ENCODE results near the gene CEMP1. TPM values are rescaled to one million over a fixed set of nuclear protein-coding genes. Genes with fewer than 3 reads are reported as not detected.
"Not testable (repeated sequence)": the region's sequence is repeated elsewhere in the genome, so short reads cannot be mapped to it uniquely, and the experiment has no call there.

Gene CEMP1
- not detected in 2 replicates for total RNA-seq (2014; rRNA removed; shearing (Covaris generic))

DNA sequence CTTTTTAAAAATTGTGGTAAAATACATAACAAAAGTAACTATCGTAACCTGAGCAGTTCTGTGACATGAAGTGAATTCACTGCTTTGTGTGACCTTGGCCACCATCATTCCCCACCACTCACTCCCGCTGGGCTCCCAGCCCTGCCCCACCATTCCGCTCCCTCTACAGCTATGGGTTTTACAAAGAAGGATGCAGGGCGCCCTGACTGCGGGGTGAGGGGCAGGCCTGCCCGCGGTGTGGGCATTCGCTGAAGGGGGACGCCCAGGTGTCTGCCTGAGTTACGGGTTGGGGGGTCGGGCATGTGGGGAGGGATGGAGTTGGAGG, at the start of gene CEMP1:
CEMP1 (minus strand) TSS at position 38 of the 325 bp plus-strand sequence. CDS start 335 bp downstream, outside the sequence.
- DNase-seq (ENCODE audit: low read depth): no peak

DNA sequence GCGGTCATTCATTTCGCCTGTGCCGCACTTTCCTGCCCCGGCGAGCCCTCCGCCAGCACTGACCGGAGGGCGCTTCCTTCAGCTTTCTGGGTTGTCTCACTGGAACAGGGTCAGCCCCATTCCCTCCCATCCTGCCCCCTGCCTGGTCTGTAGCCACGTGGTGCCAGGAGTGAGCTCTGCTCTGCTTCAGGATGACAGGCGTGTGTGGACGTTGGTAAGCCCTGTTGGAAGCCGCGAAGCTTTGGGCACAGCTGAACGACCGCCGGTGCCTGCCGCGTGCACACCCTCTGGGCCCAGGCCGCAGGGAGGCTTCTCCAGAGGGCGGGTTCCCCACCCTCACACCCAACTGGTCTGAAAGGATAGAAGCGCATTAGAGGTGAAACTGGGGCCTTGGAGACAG, 49.6 kb upstream of the CEMP1 start:
- not testable (repeated sequence) for DNase-seq (ENCODE audit: low read depth)

- DNase-seq (ENCODE audit: low read depth): not testable (repeated sequence)
Observed at GRCh38 chr16:2580143-2580542, 48.9 kb upstream of the CEMP1 start.

- not testable (repeated sequence) for DNase-seq (ENCODE audit: low read depth)
Observed at GRCh38 chr16:2578905-2579304, 47.7 kb upstream of the CEMP1 start.

DNA sequence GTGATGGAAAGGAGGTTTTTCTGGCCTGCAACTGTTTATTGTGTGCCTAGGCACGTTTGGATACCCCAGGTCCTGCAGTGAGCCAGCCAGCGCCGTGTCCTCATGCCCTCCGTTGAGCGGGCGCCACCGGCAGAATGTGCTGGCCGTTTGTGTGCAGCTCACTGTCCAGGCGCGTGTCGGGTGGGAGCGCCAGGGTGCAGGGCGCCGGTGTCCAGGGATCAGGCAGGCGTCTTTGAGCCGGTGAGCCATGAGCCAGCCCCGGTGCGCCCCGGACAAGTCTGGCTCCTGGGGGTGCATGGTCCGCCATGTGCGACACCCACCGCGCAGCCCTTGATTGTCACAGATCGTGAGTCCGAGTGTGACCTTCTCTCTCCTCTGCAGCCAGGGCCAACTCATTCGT, 45.8 kb upstream of the CEMP1 start:
- DNase-seq (ENCODE audit: low read depth): not testable (repeated sequence)

GRCh38 chr16:2575839-2576238, 44.6 kb upstream of the CEMP1 start:
- DNase-seq (ENCODE audit: low read depth): not testable (repeated sequence)

DNA sequence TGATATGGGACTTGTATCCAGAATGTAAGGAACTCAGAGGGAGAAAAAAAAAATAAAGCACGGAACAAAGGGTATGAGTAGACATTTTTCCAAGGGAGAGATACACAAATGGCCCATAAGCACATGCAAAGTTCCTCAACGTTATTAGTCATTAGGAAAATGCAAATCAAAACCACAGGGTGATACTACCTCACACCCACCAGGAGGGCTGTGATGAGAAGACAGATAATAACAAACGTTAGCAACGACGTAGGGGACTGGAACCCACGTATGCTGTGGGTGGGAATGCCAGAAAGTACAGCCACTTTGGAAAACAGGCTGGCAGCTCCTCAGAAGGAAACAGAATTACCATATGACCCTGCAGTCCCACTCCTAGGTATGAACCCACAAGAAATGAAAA, 41.5 kb upstream of the CEMP1 start:
- DNase-seq (ENCODE audit: low read depth): not testable (repeated sequence)

DNA sequence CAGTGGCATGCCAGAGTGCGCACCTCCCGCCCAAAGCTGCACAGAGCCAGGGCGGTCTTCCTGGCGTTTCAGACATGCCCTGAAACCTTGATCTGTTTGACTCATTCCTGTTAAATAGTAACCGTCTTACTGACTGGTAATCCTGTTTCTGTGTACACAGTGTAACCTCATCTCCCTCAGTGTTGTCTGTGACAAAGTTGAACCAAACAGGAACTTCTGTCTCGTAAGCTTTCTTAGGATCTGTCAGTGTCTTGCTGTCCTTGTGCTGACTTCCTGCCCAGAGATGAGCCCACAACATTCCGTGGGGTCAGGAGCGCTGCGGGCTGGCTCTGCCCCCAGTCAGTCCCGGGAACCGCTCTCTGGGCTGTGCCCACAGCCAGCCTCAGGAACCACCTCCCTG, 37.4 kb upstream of the CEMP1 start:
- not testable (repeated sequence) for DNase-seq (ENCODE audit: low read depth)

- not testable (repeated sequence) for DNase-seq (ENCODE audit: low read depth)
Observed at GRCh38 chr16:2567506-2567905, 36.3 kb upstream of the CEMP1 start.

DNA sequence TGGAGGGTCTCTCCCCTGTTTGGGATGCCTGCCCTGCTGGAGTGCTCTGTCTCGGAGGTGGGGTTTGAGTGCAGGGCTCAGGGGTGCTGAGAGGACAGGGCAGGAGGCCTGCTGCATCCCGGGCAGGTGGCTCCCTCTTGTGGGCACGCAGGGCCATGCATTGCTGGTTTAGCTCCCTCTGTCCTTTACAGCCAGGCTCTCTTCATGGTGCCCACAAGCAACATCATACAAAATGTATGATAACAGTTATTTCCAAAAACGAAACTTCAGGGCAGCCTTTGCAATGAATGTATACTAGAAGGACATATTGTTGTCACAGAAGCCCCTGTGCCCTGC, 29.6 kb upstream of the CEMP1 start:
- not testable (repeated sequence) for DNase-seq (ENCODE audit: low read depth)

- not testable (repeated sequence) for DNase-seq (ENCODE audit: low read depth)
Observed at GRCh38 chr16:2560131-2560797, 29.1 kb upstream of the CEMP1 start.

DNA sequence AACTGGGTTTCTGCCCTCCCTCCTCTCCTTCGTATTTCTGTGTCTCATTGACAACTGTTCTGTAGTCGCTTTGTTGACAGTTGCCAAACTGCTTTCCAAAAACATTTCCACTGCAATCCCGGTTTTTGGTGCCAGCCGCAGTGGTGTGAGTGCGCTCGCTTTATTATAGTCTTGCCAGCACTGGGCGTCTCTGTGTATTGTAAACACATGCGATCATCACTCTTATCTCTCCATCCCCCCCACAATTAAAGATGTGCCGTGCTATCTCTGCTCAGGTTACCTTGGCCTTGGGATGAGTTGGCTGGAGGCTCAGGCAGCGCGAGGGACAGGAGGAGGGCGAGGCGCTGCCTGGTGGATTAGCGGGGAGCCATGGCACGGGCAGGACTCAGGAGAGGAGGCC, 25.9 kb upstream of the CEMP1 start:
- DNase-seq (ENCODE audit: low read depth): not testable (repeated sequence)

DNA sequence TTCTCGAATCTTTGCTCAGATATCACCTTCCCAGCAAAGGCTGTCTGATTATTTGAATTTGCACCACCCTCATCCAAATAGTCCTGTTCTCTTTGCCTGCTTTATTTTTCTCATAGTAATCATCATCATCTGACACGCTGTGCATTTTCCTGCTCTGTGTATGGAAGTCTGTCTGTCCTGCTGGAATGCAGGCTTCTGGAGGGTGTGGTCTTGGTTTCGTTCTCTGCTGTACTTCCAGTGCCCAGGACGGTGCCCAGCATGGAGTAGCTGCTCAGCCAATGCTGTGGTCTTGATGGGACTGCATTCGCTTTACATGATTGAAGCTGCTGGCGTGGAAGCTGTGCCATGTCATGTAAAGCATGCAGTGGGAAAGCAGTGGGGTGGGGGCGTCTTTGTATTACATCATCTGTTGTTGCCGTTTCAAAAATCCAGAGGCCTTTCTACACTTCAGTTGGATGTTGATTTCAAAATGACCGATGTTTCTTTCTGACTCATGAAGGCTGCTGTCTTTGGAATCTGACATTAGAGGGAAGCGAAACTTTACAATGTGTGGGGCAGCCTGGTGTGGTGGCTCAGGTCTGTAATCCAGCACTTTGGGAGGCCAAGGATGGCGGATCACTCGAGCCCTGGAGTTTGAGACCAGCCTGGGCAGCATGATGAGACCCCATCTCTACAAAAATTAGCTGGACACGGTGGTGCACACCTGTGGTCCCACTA, 23.7 kb upstream of the CEMP1 start:
- DNase-seq (ENCODE audit: low read depth): not testable (repeated sequence)

DNA sequence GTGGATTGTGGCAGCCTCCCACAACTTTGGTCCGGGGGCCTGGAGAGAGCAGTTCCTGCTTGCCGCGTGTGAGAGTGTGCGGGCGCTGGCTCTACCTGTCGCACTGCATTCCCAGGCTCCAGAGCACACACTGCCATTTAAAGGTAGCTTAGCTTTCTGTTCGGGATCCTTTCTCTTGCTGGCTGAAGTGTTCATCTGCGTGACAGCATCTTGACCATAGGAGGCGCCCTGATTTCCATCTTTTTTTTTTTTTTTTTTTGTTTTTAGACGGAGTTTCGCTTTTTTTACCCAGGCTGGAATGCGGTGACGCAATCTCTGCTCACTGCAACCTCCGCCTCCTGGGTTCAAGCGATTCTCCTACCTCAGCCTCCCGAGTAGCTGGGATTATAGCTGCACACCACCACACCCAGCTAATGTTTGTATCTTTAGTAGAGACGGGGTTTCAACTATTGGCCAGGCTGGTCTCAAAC, 20.2 kb upstream of the CEMP1 start:
- not testable (repeated sequence) for DNase-seq (ENCODE audit: low read depth)

DNA sequence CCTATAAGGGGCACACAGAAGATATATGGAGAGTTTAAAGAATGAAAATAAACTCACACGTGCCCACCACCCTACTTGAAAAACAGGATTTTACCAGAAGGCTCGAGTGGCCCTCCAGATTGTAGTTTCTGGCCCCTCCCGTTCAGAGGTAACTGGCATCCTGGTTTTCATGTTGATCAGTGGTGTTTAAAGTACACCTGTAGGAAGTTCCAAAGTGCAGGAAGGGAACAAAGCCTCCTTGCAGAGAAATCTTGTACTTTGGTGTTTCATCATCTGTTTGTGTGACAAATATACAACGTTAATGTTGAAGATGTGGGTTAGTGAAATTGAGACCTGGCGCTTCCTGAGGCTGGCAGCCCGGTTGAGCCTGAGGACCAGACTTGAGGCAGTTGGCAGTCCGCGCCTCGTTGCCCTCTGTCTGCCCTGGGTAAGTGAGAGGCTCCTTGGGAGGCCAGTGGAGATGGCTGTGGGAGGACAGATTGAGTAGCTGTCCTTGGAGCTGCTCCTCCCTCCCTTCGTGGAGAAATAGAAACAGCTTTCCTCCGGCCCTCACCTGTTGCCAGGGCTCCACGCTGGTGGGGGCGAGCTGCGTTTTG, 19.2 kb upstream of the CEMP1 start:
- DNase-seq (ENCODE audit: low read depth): not testable (repeated sequence)

- DNase-seq (ENCODE audit: low read depth): not testable (repeated sequence)
Observed at GRCh38 chr16:2543771-2544170, 12.6 kb upstream of the CEMP1 start.

- DNase-seq (ENCODE audit: low read depth): not testable (repeated sequence)
Observed at GRCh38 chr16:2541409-2541808, 10.2 kb upstream of the CEMP1 start.

DNA sequence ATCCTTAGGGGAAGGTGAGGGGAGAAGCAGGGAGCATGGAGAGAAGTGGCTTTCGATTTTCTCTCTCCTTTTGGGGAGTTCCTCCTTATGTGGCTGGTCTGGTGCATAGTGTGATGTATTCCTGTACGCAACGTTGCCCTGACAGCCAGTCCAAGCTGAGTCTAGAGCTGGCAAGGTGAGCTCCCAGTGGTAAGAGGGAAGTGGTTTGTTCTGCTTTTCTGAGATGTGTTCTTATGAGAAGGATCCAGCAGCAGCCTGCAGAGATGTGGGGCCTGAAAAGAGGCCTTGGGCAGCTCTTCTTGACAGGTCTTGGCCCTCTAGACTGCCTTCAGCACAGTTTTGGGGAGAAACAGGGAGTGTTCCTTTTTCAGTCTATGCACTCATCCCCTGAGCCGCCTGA, 9.7 kb upstream of the CEMP1 start:
- DNase-seq (ENCODE audit: low read depth): not testable (repeated sequence)

DNA sequence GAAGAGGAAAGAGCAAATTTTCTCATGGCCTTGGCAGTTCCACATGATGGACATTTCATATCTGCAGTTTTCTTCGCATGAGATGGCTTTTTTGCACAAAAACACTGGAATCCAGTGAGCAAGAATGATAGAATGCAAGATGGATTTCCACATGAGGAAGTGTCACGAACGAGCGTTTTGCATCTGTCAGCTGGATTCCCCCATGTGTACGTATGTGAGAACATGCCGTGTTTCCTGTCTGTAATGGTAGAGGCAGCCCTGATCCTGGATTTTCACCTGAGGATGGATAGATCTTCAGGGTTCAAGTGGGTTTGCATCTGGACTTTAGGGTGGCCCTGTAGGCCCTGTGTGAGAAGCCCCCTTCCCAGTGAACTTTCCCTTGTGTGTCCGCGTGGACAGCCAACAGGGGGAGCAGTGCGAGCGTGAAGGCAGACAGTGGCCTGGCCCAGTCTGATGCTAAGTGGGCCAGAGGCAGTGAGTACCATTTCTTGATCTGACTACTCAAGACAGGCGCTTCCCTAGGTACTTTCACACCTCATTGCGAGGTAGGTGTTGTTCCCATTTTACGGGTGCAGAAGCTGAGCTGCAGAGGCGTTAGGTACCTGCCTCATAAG, 8.7 kb upstream of the CEMP1 start:
- DNase-seq (ENCODE audit: low read depth): not testable (repeated sequence)

DNA sequence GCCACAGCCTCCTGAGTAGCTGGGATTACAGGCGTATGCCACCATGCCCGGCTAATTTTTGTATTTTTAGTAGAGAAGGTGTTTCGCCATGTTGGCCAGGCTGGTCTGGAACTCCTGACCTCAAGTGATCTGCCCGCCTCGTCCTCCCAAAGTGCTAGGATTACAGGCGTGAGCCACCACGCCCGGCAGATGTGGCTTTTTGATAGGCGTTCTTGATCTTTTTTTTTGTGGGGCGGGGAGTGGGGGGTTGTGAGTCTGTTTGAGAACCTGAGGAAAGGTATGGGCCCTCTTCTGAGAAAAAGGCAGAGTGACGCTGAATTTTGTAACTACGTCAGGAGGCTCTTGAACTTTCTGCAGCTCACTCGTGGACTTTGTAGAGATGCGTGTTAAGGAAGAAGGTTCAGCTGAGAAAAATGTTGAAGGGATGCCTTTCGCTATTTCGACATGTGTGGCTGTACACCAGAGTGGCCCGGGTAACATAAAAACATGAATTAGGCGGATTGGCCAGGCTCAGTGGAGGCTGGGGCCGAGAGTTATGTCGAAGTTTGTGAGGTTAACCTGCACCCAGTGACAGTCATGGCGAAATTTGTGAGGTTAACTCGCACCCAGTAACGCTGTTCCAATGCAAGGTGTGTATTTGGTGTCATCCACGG, 8.1 kb upstream of the CEMP1 start:
- DNase-seq (ENCODE audit: low read depth): not testable (repeated sequence)

GRCh38 chr16:2537451-2538379, 6.5 kb upstream of the CEMP1 start, which contains the start of gene PDPK1:
PDPK1 (plus strand) TSS chr16:2538021; CDS start chr16:2538113, 92 bp downstream.
- peak; percentile 96 for DNase-seq (ENCODE audit: low read depth)
